Measurements from ENCODE around the gene PDE1C.

GRCh38 chr7:32089678-32090077 is 19.5 kb upstream of the PDE1C start:
- TF ChIP-seq, protein P1, sequence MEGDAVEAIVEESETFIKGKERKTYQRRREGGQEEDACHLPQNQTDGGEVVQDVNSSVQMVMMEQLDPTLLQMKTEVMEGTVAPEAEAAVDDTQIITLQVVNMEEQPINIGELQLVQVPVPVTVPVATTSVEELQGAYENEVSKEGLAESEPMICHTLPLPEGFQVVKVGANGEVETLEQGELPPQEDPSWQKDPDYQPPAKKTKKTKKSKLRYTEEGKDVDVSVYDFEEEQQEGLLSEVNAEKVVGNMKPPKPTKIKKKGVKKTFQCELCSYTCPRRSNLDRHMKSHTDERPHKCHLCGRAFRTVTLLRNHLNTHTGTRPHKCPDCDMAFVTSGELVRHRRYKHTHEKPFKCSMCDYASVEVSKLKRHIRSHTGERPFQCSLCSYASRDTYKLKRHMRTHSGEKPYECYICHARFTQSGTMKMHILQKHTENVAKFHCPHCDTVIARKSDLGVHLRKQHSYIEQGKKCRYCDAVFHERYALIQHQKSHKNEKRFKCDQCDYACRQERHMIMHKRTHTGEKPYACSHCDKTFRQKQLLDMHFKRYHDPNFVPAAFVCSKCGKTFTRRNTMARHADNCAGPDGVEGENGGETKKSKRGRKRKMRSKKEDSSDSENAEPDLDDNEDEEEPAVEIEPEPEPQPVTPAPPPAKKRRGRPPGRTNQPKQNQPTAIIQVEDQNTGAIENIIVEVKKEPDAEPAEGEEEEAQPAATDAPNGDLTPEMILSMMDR (IDR thresholded peaks at IDR 0.05): no peak
- no peak for TF ChIP-seq EZH2 (IDR thresholded peaks at IDR 0.05; ENCODE audit: borderline replicate concordance, insufficient read depth, low read depth, low read length, poor library complexity, severe bottlenecking)
